Suprapubic skin (tissue), 4 donors: ENCODE measurements around the gene COL28A1. TPM values are rescaled to one million over a fixed set of nuclear protein-coding genes. Genes with fewer than 3 reads are reported as not detected.
"Not testable (repeated sequence)": the region's sequence is repeated elsewhere in the genome, so short reads cannot be mapped to it uniquely, and the experiment has no call there.

Source experiments
- DNase-seq, 2 donors: peaks; one replicate each; pipeline ENCODE4 v3.0.0-alpha.2; 2019; ENCODE audit warnings: low spot score in 2 of 2
- H3K27ac ChIP-seq: fragments of 200-600 bp; sonication (generic); one replicate; pipeline ENCODE4 v1.5.1; 2019
- H3K27me3 ChIP-seq: fragments of 200-600 bp; sonication (generic); one replicate; pipeline ENCODE4 v1.5.1; 2019
- H3K36me3 ChIP-seq: fragments of 200-600 bp; sonication (generic); one replicate; pipeline ENCODE4 v1.5.1; 2019
- H3K4me1 ChIP-seq: fragments of 200-600 bp; sonication (generic); one replicate; pipeline ENCODE4 v1.5.1; 2019
- H3K4me3 ChIP-seq: fragments of 200-600 bp; sonication (generic); one replicate; pipeline ENCODE4 v1.5.1; 2019; ENCODE audit warnings: mild to moderate bottlenecking
- H3K9me3 ChIP-seq: fragments of 200-600 bp; sonication (generic); one replicate; pipeline ENCODE4 v1.5.1; 2019
- EP300 ChIP-seq: sonication (generic); formaldehyde crosslinking; IDR thresholded peaks from one replicate; pipeline ENCODE4 v1.6.1; 2017; ENCODE audit warnings: antibody characterized with exemption
- POLR2A ChIP-seq, 2 donors: fragments of 450-650 bp; IDR thresholded peaks; one replicate each; pipeline ENCODE4 v1.6.1; 2017; ENCODE audit warnings: antibody characterized with exemption in 2 of 2, mild to moderate bottlenecking in 2 of 2, moderate library complexity in 2 of 2
- POLR2AphosphoS5 ChIP-seq, 3 donors: sonication (generic); formaldehyde crosslinking; IDR thresholded peaks; one replicate each; pipeline ENCODE4 v1.6.1; 2017; ENCODE audit warnings: antibody characterized with exemption in 3 of 3
- WGBS: methylation state at CpG from one replicate; pipeline ENCODE4 v1.1.5; 2018; 5-methylcytosine and 5-hydroxymethylcytosine counted together
- total RNA-seq, 4 donors: library from RNA; depleted of rRNA; stranded (reverse); fragments of >200 nt; gene quantifications; one replicate each; pipeline ENCODE4 v1.1.0, GENCODE V29; 2016
- TF ChIP-seq, protein P1 (sequence below), 2 donors: fragments of 200-600 bp in 1 of 2; fragments of 450-650 bp in 1 of 2; sonication (generic) in 1 of 2; IDR thresholded peaks; one replicate each; pipeline ENCODE4 v1.5.1; 2016 to 2019; ENCODE audit warnings: antibody characterized with exemption in 2 of 2, mild to moderate bottlenecking in 1 of 2, moderate library complexity in 1 of 2

COL28A1 gene
- total RNA-seq, 4 donors from 2014 or later = 0.85 to 2.9 (median 2.0) TPM

DNA sequence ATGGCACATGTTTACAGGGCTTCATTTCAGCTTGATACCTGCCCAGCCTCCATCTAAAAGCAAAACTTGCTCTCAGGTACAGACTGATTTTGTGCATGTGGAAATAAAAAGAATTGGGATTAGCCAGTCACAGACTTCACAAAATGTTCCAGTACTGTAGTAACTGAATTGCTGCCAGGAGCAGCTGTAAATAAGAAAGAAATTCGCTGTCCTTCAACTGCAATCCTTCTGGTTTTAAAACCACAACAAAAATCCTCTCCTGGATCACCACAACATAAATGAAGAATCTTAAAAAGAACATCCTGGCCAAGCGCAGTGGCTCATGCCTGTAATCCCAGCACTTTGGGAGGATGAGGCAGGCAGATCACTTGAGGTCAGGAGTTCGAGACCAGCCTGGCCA is 27.1 kb upstream of the COL28A1 start:
- Histone ChIP-seq H3K27ac (peak overlapping the region; percentile 78), H3K4me3 (no peak overlapping the region), H3K36me3 (no peaks in the 10 kb centered on the region), H3K27me3 (no peaks in the 10 kb centered on the region), H3K4me1 (peaks cover 44% of the 10 kb centered on the region), H3K9me3 (no peaks in the 10 kb centered on the region)
- TF ChIP-seq, protein P1, sequence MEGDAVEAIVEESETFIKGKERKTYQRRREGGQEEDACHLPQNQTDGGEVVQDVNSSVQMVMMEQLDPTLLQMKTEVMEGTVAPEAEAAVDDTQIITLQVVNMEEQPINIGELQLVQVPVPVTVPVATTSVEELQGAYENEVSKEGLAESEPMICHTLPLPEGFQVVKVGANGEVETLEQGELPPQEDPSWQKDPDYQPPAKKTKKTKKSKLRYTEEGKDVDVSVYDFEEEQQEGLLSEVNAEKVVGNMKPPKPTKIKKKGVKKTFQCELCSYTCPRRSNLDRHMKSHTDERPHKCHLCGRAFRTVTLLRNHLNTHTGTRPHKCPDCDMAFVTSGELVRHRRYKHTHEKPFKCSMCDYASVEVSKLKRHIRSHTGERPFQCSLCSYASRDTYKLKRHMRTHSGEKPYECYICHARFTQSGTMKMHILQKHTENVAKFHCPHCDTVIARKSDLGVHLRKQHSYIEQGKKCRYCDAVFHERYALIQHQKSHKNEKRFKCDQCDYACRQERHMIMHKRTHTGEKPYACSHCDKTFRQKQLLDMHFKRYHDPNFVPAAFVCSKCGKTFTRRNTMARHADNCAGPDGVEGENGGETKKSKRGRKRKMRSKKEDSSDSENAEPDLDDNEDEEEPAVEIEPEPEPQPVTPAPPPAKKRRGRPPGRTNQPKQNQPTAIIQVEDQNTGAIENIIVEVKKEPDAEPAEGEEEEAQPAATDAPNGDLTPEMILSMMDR (IDR thresholded peaks at IDR 0.05) = no peak
- no peak for TF ChIP-seq EP300
- no peak for TF ChIP-seq POLR2A (IDR thresholded peaks at IDR 0.05)
- TF ChIP-seq POLR2AphosphoS5 (IDR thresholded peaks at IDR 0.05) = no peak
- WGBS = 60% methylated on average over 3 of the region's 3 CpGs
- DNase-seq = no peak

DNA sequence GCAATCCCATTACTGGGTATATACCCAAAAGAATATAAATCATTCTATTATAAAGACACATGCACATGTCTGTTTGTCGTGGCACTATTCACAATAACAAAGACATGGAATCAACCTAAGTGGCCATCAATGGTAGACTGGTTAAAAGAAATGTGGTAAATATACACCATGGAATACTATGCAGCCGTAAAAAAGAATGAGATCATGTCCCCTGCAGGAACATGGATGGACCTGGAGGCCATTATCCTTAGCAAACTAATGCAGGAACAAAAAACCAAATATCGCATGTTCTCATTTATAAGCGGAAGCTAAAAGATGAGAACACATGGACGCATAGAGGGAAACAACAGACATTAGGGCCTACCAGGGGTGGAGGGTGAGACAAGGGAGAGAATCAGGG is 25.9 kb upstream of the COL28A1 start:
- H3K4me3 ChIP-seq, DNase-seq, H3K27ac ChIP-seq, H3K36me3 ChIP-seq, H3K9me3 ChIP-seq, H3K27me3 ChIP-seq: not testable (repeated sequence)
- 95% methylated on average over 5 of the region's 5 CpGs for WGBS
- H3K4me1 ChIP-seq = peaks cover 39% of the 10 kb centered on the region

DNA sequence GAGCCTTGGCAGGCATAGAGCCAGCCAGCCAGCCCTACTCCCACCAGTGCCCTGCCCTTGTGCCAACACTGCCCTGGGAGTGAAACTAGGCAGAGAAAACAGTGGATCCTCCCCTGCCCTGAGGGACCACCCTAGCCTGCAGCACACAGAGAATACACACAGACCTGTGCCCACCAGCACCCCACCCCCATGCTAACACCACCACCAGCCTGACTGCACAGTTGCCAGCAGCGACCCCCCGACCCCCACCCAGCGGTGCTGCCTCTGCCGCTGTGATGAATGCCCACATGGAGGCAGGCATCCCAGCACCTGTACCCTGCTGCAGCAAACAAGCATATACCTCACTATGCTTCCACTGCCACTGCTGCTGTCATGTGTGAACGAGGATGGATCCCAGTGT is 21.6 kb upstream of the COL28A1 start:
- no peak for DNase-seq
- Histone ChIP-seq H3K4me3 (no peak overlapping the region), H3K4me1 (peaks cover 10% of the 10 kb centered on the region), H3K27me3 (no peaks in the 10 kb centered on the region), H3K9me3 (no peaks in the 10 kb centered on the region), H3K36me3 (no peaks in the 10 kb centered on the region), H3K27ac (no peak overlapping the region)
- TF ChIP-seq, protein P1 (IDR thresholded peaks at IDR 0.05) = no peak
- TF ChIP-seq EP300 (no peak), POLR2AphosphoS5 (IDR thresholded peaks at IDR 0.05) (no peak), POLR2A (IDR thresholded peaks at IDR 0.05) (no peak)
- 97% methylated on average over 4 of the region's 5 CpGs for WGBS

DNA sequence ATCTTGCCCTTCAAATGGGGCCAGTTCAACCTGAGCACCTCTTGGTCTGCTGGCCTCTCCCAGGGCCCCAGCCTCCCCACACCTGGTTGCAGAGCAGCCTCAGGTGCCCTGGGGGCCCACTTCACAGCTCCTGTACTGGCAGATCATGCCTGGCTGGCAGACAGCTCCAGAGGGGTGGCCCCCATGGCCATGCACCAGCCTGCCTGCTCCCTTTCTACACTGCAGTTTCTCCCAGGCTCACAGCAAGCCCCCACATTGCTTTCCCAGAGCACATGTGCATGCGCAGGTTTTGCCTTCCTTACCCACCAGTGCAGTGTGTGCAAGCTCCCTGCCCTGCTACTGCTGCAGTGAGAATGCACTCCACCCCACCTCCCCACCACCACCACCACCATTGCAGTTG is 21.2 kb upstream of the COL28A1 start:
- Histone ChIP-seq H3K27ac (no peak overlapping the region), H3K36me3 (no peaks in the 10 kb centered on the region), H3K9me3 (no peaks in the 10 kb centered on the region), H3K4me3 (no peak overlapping the region), H3K4me1 (peaks cover 10% of the 10 kb centered on the region), H3K27me3 (no peaks in the 10 kb centered on the region)
- 100% methylated on average over 1 of the region's 1 CpG for WGBS
- DNase-seq = no peak
- TF ChIP-seq POLR2AphosphoS5 (IDR thresholded peaks at IDR 0.05) = no peak
- TF ChIP-seq EP300 = no peak
- TF ChIP-seq, protein P1 (IDR thresholded peaks at IDR 0.05) = no peak
- no peak for TF ChIP-seq POLR2A (IDR thresholded peaks at IDR 0.05)

DNA sequence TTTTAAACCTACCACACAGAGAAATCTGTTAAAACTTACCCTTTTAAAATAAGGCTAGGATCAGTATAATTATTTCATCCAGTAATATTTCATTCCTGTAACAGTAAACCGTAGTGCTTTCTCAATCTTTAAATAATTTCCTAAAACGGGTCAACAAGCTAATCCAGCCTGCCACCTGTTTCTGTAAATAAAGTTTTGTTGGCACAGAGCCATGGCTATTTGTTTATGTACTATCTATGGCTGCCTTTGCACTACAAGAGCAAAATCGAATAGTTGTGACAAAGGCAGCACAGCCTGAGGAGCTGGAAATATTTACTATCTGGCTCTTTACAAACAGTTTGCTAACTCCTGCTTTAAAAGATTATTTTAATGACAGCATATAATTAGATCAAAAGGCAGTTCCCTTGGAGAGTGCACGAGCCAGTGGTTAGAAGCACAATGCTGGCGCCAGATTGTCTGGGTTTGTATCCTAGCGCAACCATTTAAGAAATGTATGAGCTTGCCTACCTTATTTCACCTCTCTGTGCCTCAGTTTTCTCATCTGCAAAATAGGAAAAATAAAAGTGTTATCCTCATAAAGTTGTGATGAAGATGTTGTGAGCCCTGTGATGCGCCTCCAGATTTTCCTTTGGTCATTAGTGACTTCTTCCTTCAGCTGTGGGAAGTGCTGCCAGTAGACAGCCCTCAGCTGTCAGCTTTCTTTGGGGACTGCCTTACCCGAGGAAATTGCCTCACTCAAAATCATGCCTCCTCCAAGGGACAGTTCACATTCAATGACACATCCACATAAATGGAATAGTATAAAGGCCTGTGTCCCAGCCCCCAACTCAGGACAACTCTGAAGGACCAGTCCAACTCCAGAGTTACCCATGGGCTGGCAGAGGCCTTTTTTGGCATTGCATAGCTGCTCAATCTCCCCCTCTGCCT is 19.2 kb upstream of the COL28A1 start:
- WGBS = 45% methylated on average over 8 of the region's 8 CpGs
- H3K4me3 ChIP-seq = no peak overlapping the region
- H3K27ac ChIP-seq = no peak overlapping the region
- TF ChIP-seq POLR2A (IDR thresholded peaks at IDR 0.05) = no peak
- TF ChIP-seq POLR2AphosphoS5 (IDR thresholded peaks at IDR 0.05) = no peak
- TF ChIP-seq, protein P1 (IDR thresholded peaks at IDR 0.05) = no peak
- TF ChIP-seq EP300 = no peak
- no peaks in the 10 kb centered on the region for H3K9me3 ChIP-seq
- H3K36me3 ChIP-seq = no peaks in the 10 kb centered on the region
- peaks cover 10% of the 10 kb centered on the region for H3K4me1 ChIP-seq
- no peak for DNase-seq
- no peaks in the 10 kb centered on the region for H3K27me3 ChIP-seq
